ENCODE results near the gene RBMS1.

- TF ChIP-seq POLR2A (IDR thresholded peaks at IDR 0.05; ENCODE audit: low read depth, low read length) = no peak
- no peak for TF ChIP-seq TAF1 (IDR thresholded peaks at IDR 0.05; ENCODE audit: low read depth, low read length)
- TF ChIP-seq POLR2AphosphoS5 (IDR thresholded peaks at IDR 0.05; ENCODE audit: low read depth, low read length) = no peak
- TF ChIP-seq POU2F2 (IDR thresholded peaks at IDR 0.05; ENCODE audit: low read depth, low read length) = no peak
- no peak for TF ChIP-seq PAX5 (IDR thresholded peaks at IDR 0.05; ENCODE audit: insufficient read depth, low read length, severe bottlenecking)
- no peak for TF ChIP-seq SPI1 (IDR thresholded peaks at IDR 0.05; ENCODE audit: low read depth, low read length)
Measured at GRCh38 chr2:160532388-160532787, 38.8 kb upstream of the RBMS1 start.

All from GM12891 (cell line).